ENCODE data around the gene MPL. TPM values are rescaled to one million over a fixed set of nuclear protein-coding genes. Genes with fewer than 3 reads are reported as not detected.

MPL gene
- total and polyA plus RNA-seq, 2 of the 13 experiments (the other 11 are each of a cell fraction or from before 2014, with no cell fraction given): not detected

GRCh38 chr1:43358746-43359693 lies 21.4 kb downstream of the MPL start, which contains the start of gene CDC20 (continued):
- TF ChIP-seq CSRNP2 (CRISPR knock-in tag; conservative IDR thresholded peaks at IDR 0.05; ENCODE audit: low read depth) (peak; percentile 94; the same call in 1 of the 2 replicates), ZNF780A (CRISPR knock-in tag; IDR thresholded peaks at IDR 0.05) (peak; percentile 88), HMG20B (CRISPR knock-in tag; conservative IDR thresholded peaks at IDR 0.05) (no peak), HMGXB3 (CRISPR knock-in tag; IDR thresholded peaks at IDR 0.05; ENCODE audit: borderline replicate concordance) (peak; percentile 68; the same call in 1 of the 2 replicates), ZNF589 (CRISPR knock-in tag; conservative IDR thresholded peaks at IDR 0.05) (peak; percentile 91), ZNF281 (CRISPR knock-in tag; IDR thresholded peaks at IDR 0.05; ENCODE audit: borderline replicate concordance) (no peak), ZMYM2 (CRISPR knock-in tag; IDR thresholded peaks at IDR 0.05) (0 out of 2 replicates have a peak, but pooled peaks have one; percentile 52), ZNF776 (CRISPR knock-in tag; IDR thresholded peaks at IDR 0.05) (0 out of 2 replicates have a peak, but pooled peaks have one; percentile 28), PAXIP1 (CRISPR knock-in tag; conservative IDR thresholded peaks at IDR 0.05) (no peak), ARID2 (CRISPR knock-in tag; IDR thresholded peaks at IDR 0.05; ENCODE audit: borderline replicate concordance) (peak; percentile 95; the same call in 1 of the 2 replicates), ZNF503 (CRISPR knock-in tag; IDR thresholded peaks at IDR 0.05) (0 out of 2 replicates have a peak, but pooled peaks have one; percentile 25), ZNF572 (CRISPR knock-in tag; IDR thresholded peaks at IDR 0.05) (no peak)

All from HepG2 (cell line).